Common myeloid progenitor, CD34-positive (primary cell): ENCODE measurements around the gene SNRPD3.

Source experiments
- CTCF ChIA-PET: fragments of 350-600 bp; sonication (Branson Sonifier 250); formaldehyde crosslinking; loops from one replicate; lab custom pipeline; 2021; ENCODE audit warnings: antibody characterized with exemption; lab: Charles Lee
- POLR2A ChIA-PET: fragments of 350-600 bp; sonication (Branson Sonifier 250); formaldehyde crosslinking; loops from one replicate; lab custom pipeline; 2021; ENCODE audit warnings: antibody characterized with exemption; lab: Charles Lee
- DNase-seq, 3 donors: peaks; one replicate each; pipeline versions ENCODE4 v3.0.0 to v3.0.0-alpha.2; 2013
- H3K27ac ChIP-seq, 2 experiments: 1 replicate in 1 of 2; 2 replicates in 1 of 2; pipeline ENCODE4 v1.7.0; 2013; ENCODE audit warnings: inconsistent platforms in 2 of 2, low read length in 2 of 2, mild to moderate bottlenecking in 2 of 2, low read depth in 1 of 2, moderate library complexity in 1 of 2; ENCODE audit not compliant: severe bottlenecking in 2 of 2, insufficient read depth in 1 of 2, poor library complexity in 1 of 2
- H3K27me3 ChIP-seq, 5 experiments: replicated peaks in 2 of 5; 1 replicate in 3 of 5; 2 replicates in 2 of 5; pipeline versions ENCODE4 v1.6.1 to v1.7.0; 2013; ENCODE audit warnings: low read length in 4 of 5, mild to moderate bottlenecking in 2 of 5, moderate library complexity in 2 of 5, inconsistent platforms in 1 of 5; ENCODE audit not compliant: insufficient read depth in 5 of 5, control insufficient read depth in 4 of 5
- H3K36me3 ChIP-seq, 4 experiments: 1 replicate in 2 of 4; 2 replicates in 2 of 4; pipeline versions ENCODE4 v1.6.1 to v1.7.0; 2013; ENCODE audit warnings: low read length in 3 of 4, control low read depth in 1 of 4, mild to moderate bottlenecking in 1 of 4; ENCODE audit not compliant: control insufficient read depth in 4 of 4, insufficient read depth in 4 of 4
- H3K4me1 ChIP-seq, 4 experiments: 1 replicate in 3 of 4; 2 replicates in 1 of 4; pipeline versions ENCODE4 v1.6.1 to v1.7.1; 2013; ENCODE audit warnings: low read length in 3 of 4, mild to moderate bottlenecking in 3 of 4, control low read depth in 1 of 4, inconsistent platforms in 1 of 4, moderate library complexity in 1 of 4; ENCODE audit not compliant: control insufficient read depth in 4 of 4, insufficient read depth in 4 of 4; ENCODE audit errors: control extremely low read depth in 1 of 4
- H3K4me3 ChIP-seq, 7 experiments: 1 replicate in 4 of 7; 2 replicates in 3 of 7; pipeline versions ENCODE4 v1.5.1 to v1.7.0; 2013; ENCODE audit warnings: mild to moderate bottlenecking in 7 of 7, low read length in 6 of 7, moderate library complexity in 6 of 7, inconsistent platforms in 2 of 7, low read depth in 2 of 7, control low read depth in 1 of 7; ENCODE audit not compliant: insufficient read depth in 4 of 7, control insufficient read depth in 1 of 7; ENCODE audit errors: extremely low read depth in 1 of 7
- H3K9me3 ChIP-seq, 5 experiments: 1 replicate in 4 of 5; 2 replicates in 1 of 5; pipeline versions ENCODE4 v1.6.1 to v1.7.1; 2013; ENCODE audit warnings: low read length in 4 of 5, mild to moderate bottlenecking in 2 of 5, inconsistent platforms in 1 of 5, low read depth in 1 of 5, moderate library complexity in 1 of 5; ENCODE audit not compliant: control insufficient read depth in 4 of 5, insufficient read depth in 2 of 5; ENCODE audit errors: control extremely low read depth in 1 of 5
- WGBS: methylation state at CpG from one replicate; pipeline ENCODE4 v1.1.5; 2013; ENCODE audit not compliant: insufficient coverage; 5-methylcytosine and 5-hydroxymethylcytosine counted together

Gene SNRPD3

GRCh38 chr22:24578355-24579257, 22.8 kb downstream of the SNRPD3 start:
- Histone ChIP-seq H3K4me3 (no peak overlapping the region), H3K36me3 (peaks cover 2 to 21% (median 12%) of the 10 kb centered on the region in 4 experiments), H3K9me3 (no peaks in the 10 kb centered on the region), H3K4me1 (no peaks in the 10 kb centered on the region), H3K27me3 (no peaks in the 10 kb centered on the region), H3K27ac (no peak overlapping the region)
- DNase-seq = no peak
- ChIA-PET POLR2A (no interaction called here), CTCF (interaction anchor here (1.1 kb wide), 1 partner anchor 11 kb away, joined by 3 read pairs; no protein-coding TSS in a partner anchor)
- WGBS = 96% methylated on average over 6 of the region's 8 CpGs

- no CpG with 5 or more reads among the region's 1 CpG for WGBS
- POLR2A ChIA-PET = no interaction called here
- H3K4me3 ChIP-seq = no peak overlapping the region
- no peak overlapping the region for H3K27ac ChIP-seq
- DNase-seq = no peak
- no peaks in the 10 kb centered on the region for H3K27me3 ChIP-seq
- H3K4me1 ChIP-seq = no peaks in the 10 kb centered on the region
- peaks cover under 1 to 15% (median 8%) of the 10 kb centered on the region in 4 experiments for H3K36me3 ChIP-seq
- no peaks in the 10 kb centered on the region for H3K9me3 ChIP-seq
- CTCF ChIA-PET = interaction anchor here (1.1 kb wide), 1 partner anchor 12 kb away, joined by 3 read pairs; no protein-coding TSS in a partner anchor
These were observed 23.4 kb downstream of the SNRPD3 start for GRCh38 chr22:24579258-24579601.

GRCh38 chr22:24580276-24580675, 24.5 kb downstream of the SNRPD3 start:
- H3K36me3 ChIP-seq = peaks cover 0 to 12% (median 2%) of the 10 kb centered on the region in 4 experiments
- H3K4me3 ChIP-seq = no peak overlapping the region
- H3K27me3 ChIP-seq = no peaks in the 10 kb centered on the region
- WGBS = no CpG with 5 or more reads among the region's 2 CpGs
- no peaks in the 10 kb centered on the region for H3K9me3 ChIP-seq
- ChIA-PET CTCF (no interaction called here), POLR2A (no interaction called here)
- no peak overlapping the region for H3K27ac ChIP-seq
- no peak for DNase-seq
- H3K4me1 ChIP-seq = no peaks in the 10 kb centered on the region

- H3K27me3 ChIP-seq = no peaks in the 10 kb centered on the region
- H3K27ac ChIP-seq = no peak overlapping the region
- DNase-seq = no peak
- peaks cover 0 to 9% (median 6%) of the 10 kb centered on the region in 4 experiments for H3K36me3 ChIP-seq
- H3K9me3 ChIP-seq = no peaks in the 10 kb centered on the region
- no peaks in the 10 kb centered on the region for H3K4me1 ChIP-seq
- H3K4me3 ChIP-seq = no peak overlapping the region
- ChIA-PET CTCF (no interaction called here), POLR2A (no interaction called here)
- WGBS = 97% methylated on average over 11 of the region's 12 CpGs
These were observed 26.4 kb downstream of the SNRPD3 start for GRCh38 chr22:24582056-24582814.

DNA sequence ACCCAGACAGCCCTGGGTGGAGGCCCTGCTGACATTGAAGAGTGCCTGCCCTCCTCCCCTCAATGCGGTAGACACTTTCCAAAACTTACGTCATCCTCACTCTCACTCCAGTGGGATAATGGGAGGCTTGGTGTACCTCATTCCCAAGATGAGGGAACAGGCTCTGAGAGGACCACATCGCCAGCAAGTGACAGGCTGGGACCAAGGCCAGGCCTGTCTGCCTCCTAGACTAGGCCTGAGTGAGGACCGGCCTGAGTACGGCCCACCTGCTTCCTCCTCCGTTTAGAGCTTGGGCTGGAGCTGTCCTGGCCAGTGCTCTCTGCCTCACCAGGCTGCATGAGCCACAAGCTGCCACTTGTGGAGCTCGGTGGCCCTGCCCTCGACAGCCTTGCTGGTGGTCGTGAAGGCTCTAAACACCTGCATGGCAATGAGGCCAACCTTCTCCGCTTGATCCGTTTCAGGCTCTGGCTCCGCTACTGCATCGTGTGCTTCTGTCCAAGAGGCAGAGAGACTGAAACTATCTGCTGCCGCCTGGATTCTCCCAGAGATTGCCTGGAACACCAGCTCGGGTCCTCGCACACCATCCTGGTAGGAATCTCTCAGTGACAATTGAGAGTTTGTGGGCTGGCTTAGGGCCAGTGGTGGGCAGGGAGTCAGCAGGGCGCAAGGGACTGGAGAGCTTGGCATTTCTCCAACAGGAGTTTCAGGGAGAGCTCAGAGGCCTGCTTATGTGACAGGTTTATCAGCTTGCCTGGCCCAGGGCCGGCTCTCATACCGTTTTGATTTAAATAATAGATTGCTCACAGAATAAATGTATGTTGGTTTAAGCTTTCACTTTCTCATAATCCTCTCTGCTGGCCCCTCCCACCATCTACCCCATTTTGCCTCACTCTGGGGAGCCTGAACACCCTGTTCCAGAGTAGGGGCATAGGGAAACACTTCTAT, 27.7 kb downstream of the SNRPD3 start:
- no peaks in the 10 kb centered on the region for H3K9me3 ChIP-seq
- ChIA-PET CTCF (interaction anchor here (0.7 to 1.4 kb wide), 3 partner anchors 10 to 18 kb away, joined by 3 to 4 read pairs (median 3); no protein-coding TSS in a partner anchor), POLR2A (no interaction called here)
- no peaks in the 10 kb centered on the region for H3K4me1 ChIP-seq
- WGBS = 93% methylated on average over 15 of the region's 19 CpGs
- H3K27me3 ChIP-seq = no peaks in the 10 kb centered on the region
- no peak for DNase-seq
- no peak overlapping the region for H3K27ac ChIP-seq
- H3K36me3 ChIP-seq = peaks cover 0 to 18% (median 4%) of the 10 kb centered on the region in 4 experiments
- no peak overlapping the region for H3K4me3 ChIP-seq

- no peak overlapping the region for H3K4me3 ChIP-seq
- H3K27me3 ChIP-seq = no peaks in the 10 kb centered on the region
- H3K36me3 ChIP-seq = peaks cover 0 to 18% (median 4%) of the 10 kb centered on the region in 4 experiments
- H3K9me3 ChIP-seq = no peaks in the 10 kb centered on the region
- CTCF ChIA-PET = interaction anchor here (0.8 to 1.4 kb wide), 2 partner anchors 12 to 19 kb away, joined by 3 to 4 read pairs; no protein-coding TSS in a partner anchor
- H3K4me1 ChIP-seq = no peaks in the 10 kb centered on the region
- POLR2A ChIA-PET = no interaction called here
- no peak overlapping the region for H3K27ac ChIP-seq
- WGBS = 98% methylated on average over 4 of the region's 5 CpGs
- no peak for DNase-seq
These were observed 28.5 kb downstream of the SNRPD3 start for GRCh38 chr22:24584166-24584790.
